Dermis microvascular lymphatic vessel endothelial cell (primary cell): Measurements from ENCODE around the gene PRR36. TPM values are rescaled to one million over a fixed set of nuclear protein-coding genes. Genes with fewer than 3 reads are reported as not detected.
A peak's percentile ranks its signal among the peaks of the same experiment; 100 is the strongest.
"Not testable (repeated sequence)": the region's sequence is repeated elsewhere in the genome, so short reads cannot be mapped to it uniquely, and the experiment has no call there.

Experiments
- DNase-seq, 2 donors: peaks; one replicate each; pipeline versions ENCODE4 v3.0.0 to v3.0.0-alpha.2; 2010; ENCODE audit warnings: low read depth in 2 of 2
- total RNA-seq: library from RNA; depleted of rRNA; stranded (reverse); fragments of >200 nt; gene quantifications from 2 replicates; pipeline ENCODE4 v1.2.1, GENCODE V29; 2014

PRR36 gene
- total RNA-seq, 1 donor from 2014 or later = not detected

GRCh38 chr19:7899751-7900378 lies 25.7 kb upstream of the PRR36 start:
- no peak for DNase-seq

- DNase-seq = no peak
These were observed 24.8 kb upstream of the PRR36 start for GRCh38 chr19:7898967-7899366.

GRCh38 chr19:7897292-7897691 lies 23.1 kb upstream of the PRR36 start:
- no peak for DNase-seq

GRCh38 chr19:7895565-7895964 lies 21.4 kb upstream of the PRR36 start:
- DNase-seq = no peak

- DNase-seq = no peak
These were observed 20.6 kb upstream of the PRR36 start for GRCh38 chr19:7894612-7895309.

GRCh38 chr19:7893362-7894101 lies 19.3 kb upstream of the PRR36 start:
- DNase-seq = not testable (repeated sequence)

GRCh38 chr19:7888826-7889217 lies 14.6 kb upstream of the PRR36 start:
- DNase-seq = no peak

- peak in 1 of 2 donors; percentile 44 for DNase-seq
These were observed 14.1 kb upstream of the PRR36 start, which contains the start of gene LRRC8E for GRCh38 chr19:7888145-7888825. LRRC8E (plus strand) TSS chr19:7888510; CDS start chr19:7895604, 7,094 bp downstream.

- no peak for DNase-seq
These were observed 13.4 kb upstream of the PRR36 start for GRCh38 chr19:7887408-7888144.

- no peak for DNase-seq
These were observed 11.6 kb upstream of the PRR36 start for GRCh38 chr19:7885818-7886217.

GRCh38 chr19:7883796-7884570 lies 9.8 kb upstream of the PRR36 start:
- DNase-seq = no peak

GRCh38 chr19:7883105-7883504 lies 8.9 kb upstream of the PRR36 start:
- no peak for DNase-seq

GRCh38 chr19:7881910-7882309 lies 7.7 kb upstream of the PRR36 start:
- no peak for DNase-seq

GRCh38 chr19:7879836-7880235 lies 5.6 kb upstream of the PRR36 start:
- no peak for DNase-seq

- no peak for DNase-seq
These were observed 5.1 kb upstream of the PRR36 start for GRCh38 chr19:7879111-7879807.

GRCh38 chr19:7877249-7877836 lies 3.2 kb upstream of the PRR36 start:
- DNase-seq = no peak

GRCh38 chr19:7874897-7875273 lies 695 bp upstream of the PRR36 start:
- no peak for DNase-seq

- DNase-seq = no peak
These were observed 700 bp downstream of the PRR36 start for GRCh38 chr19:7873304-7874075.
